Osteocyte (in vitro differentiated cells): ENCODE results near the gene MED10. TPM values are rescaled to one million over a fixed set of nuclear protein-coding genes. Genes with fewer than 3 reads are reported as not detected.

Experiments
- DNase-seq: peaks from one replicate; pipeline ENCODE4 v3.0.0; 2021; ENCODE audit warnings: mixed read lengths; ENCODE audit not compliant: unreplicated experiment; ENCODE audit errors: extremely low spot score
- H3K27ac Mint-ChIP-seq: one replicate; pipeline ENCODE4 v1.8.0; 2021; ENCODE audit warnings: mild to moderate bottlenecking, mixed read lengths; ENCODE audit not compliant: unreplicated experiment
- H3K27me3 Mint-ChIP-seq: one replicate; pipeline ENCODE4 v1.8.0; 2021; ENCODE audit warnings: mixed read lengths; ENCODE audit not compliant: unreplicated experiment
- H3K36me3 Mint-ChIP-seq: one replicate; pipeline ENCODE4 v1.8.0; 2021; ENCODE audit warnings: mixed read lengths; ENCODE audit not compliant: unreplicated experiment
- H3K4me1 Mint-ChIP-seq: one replicate; pipeline ENCODE4 v1.8.0; 2021; ENCODE audit warnings: mixed read lengths; ENCODE audit not compliant: unreplicated experiment
- H3K4me3 Mint-ChIP-seq: one replicate; pipeline ENCODE4 v1.8.0; 2021; ENCODE audit warnings: mild to moderate bottlenecking, moderate library complexity, mixed read lengths; ENCODE audit not compliant: unreplicated experiment
- H3K9me3 Mint-ChIP-seq: one replicate; pipeline ENCODE4 v1.8.0; 2021; ENCODE audit warnings: mixed read lengths; ENCODE audit not compliant: unreplicated experiment
- total RNA-seq: library from RNA; stranded (reverse); gene quantifications from 2 replicates; pipeline ENCODE4 v1.2.1, GENCODE V29; 2021
- TF ChIP-seq, protein P1 (sequence below): fragments of 200-600 bp; sonication (generic); IDR thresholded peaks from 2 replicates; pipeline ENCODE4 v1.5.0; 2021; ENCODE audit warnings: antibody characterized with exemption, mild to moderate bottlenecking, moderate library complexity

MED10 gene
- total RNA-seq, 1 donor from 2014 or later, result 28.2 TPM

DNA sequence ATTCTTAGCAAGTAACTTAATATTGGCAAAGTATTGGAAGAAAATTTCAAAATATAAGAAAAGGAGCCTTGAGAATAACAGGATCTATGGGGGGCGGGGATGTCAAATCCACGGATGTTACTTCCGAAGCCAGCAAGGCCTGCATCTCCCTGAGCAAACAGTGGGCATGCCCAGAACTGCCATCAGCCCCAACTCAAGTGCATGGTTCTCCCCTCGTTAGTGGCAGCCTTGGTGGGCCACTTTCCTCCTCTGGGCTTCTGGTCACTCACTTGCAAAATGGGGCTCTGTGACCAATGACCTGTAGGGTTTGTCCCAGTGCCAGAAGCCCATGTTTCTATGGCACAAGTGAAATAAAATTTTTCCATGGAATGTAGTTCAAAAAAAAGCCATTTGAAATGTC, 27.2 kb upstream of the MED10 start:
- Mint-ChIP-seq H3K27me3 (no peaks in the 10 kb centered on the region), H3K4me3 (no peak overlapping the region)
- TF ChIP-seq, protein P1, sequence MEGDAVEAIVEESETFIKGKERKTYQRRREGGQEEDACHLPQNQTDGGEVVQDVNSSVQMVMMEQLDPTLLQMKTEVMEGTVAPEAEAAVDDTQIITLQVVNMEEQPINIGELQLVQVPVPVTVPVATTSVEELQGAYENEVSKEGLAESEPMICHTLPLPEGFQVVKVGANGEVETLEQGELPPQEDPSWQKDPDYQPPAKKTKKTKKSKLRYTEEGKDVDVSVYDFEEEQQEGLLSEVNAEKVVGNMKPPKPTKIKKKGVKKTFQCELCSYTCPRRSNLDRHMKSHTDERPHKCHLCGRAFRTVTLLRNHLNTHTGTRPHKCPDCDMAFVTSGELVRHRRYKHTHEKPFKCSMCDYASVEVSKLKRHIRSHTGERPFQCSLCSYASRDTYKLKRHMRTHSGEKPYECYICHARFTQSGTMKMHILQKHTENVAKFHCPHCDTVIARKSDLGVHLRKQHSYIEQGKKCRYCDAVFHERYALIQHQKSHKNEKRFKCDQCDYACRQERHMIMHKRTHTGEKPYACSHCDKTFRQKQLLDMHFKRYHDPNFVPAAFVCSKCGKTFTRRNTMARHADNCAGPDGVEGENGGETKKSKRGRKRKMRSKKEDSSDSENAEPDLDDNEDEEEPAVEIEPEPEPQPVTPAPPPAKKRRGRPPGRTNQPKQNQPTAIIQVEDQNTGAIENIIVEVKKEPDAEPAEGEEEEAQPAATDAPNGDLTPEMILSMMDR, result no peak

DNA sequence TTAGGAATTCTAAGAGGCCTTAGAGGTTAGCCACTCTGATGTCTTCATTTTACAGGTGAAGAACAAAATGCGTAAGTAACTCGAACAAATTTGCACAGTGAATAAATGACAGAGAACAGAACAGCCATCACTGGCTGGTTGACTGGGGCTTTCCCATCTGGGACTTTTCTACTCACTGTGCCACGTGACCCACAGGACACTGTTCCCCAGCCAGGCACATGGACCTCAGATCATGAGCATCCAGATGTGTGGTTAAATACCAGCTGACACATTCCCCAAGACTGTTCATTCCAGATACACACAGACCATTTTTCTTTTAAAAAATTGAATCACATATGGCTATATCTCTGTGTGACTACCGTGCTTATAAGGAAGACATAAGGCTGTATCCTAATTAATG, 25.8 kb upstream of the MED10 start:
- Mint-ChIP-seq H3K27ac (no peak overlapping the region), H3K4me1 (no peaks in the 10 kb centered on the region), H3K9me3 (no peaks in the 10 kb centered on the region), H3K36me3 (no peaks in the 10 kb centered on the region), H3K4me3 (no peak overlapping the region), H3K27me3 (peaks cover 9% of the 10 kb centered on the region)
- TF ChIP-seq, protein P1, result no peak
- DNase-seq, result no peak

More for the DNA sequence above, 27.2 kb upstream of the MED10 start:
- Mint-ChIP-seq H3K4me1 (no peaks in the 10 kb centered on the region), H3K27ac (no peak overlapping the region), H3K36me3 (no peaks in the 10 kb centered on the region), H3K9me3 (no peaks in the 10 kb centered on the region)
- DNase-seq, result peak; percentile 56

DNA sequence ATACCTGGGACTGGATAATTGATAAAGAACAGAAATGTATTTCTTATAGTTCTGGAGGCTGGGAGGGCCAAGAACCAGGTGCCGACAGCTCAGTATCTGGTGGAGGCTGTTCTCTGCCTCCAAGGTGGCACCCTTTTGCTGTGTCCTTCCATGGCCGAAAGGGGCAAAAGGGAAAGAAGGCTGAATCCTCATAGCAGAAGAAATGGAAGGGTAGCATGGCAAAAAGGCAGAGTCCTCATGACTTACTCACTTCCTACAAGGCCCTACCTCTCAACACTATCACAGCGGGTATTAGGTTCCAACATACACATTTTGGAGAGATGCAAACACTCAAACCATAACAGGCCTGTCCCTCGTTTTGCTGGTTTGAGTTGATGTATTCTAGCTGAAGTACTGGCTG, 25.1 kb upstream of the MED10 start:
- Mint-ChIP-seq H3K27ac (no peak overlapping the region), H3K4me1 (no peaks in the 10 kb centered on the region), H3K27me3 (peaks cover 9% of the 10 kb centered on the region), H3K36me3 (no peaks in the 10 kb centered on the region), H3K4me3 (no peak overlapping the region), H3K9me3 (no peaks in the 10 kb centered on the region)
- TF ChIP-seq, protein P1, result no peak
- DNase-seq, result no peak

DNA sequence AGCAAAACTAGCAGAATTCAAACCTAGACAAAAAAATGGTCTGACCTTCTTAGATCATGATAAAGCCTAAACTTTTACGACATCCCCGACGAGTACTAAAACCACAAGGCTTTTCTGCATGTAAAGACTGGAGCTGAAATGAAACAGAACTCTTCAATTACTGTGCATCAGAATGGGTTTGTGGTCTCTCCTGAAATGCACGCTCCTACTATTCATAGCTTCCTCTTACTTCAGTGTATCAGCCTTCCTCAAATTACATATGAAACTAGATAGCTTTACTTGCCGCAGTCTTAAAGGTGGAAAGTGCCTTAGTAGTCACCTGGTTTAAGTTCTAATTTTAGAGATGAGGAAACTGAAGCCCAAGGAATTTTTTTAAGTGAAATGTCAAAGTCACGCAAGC, 24.6 kb upstream of the MED10 start:
- Mint-ChIP-seq H3K27me3 (peaks cover 9% of the 10 kb centered on the region), H3K9me3 (no peaks in the 10 kb centered on the region), H3K4me3 (no peak overlapping the region), H3K27ac (no peak overlapping the region), H3K36me3 (no peaks in the 10 kb centered on the region), H3K4me1 (no peaks in the 10 kb centered on the region)
- TF ChIP-seq, protein P1, result no peak
- DNase-seq, result no peak

DNA sequence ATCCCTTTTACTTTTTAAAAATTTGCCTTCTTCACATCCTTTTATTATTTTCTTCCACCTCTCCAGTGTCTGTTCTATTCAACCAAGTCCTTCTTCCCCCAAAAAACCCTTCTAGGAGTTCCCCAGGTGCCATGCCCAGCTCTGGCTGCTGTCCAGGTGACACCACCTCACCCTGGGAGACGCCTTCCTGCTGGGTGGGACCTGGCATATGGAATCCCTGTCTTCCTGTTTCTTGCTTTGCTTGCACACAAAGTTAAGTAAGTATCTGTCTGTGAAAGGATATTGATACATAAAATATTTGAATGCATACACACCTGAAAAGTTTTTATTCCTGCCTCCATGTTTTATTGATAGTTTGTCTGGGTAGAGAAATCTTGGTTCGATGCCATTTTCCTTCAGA, 23.1 kb upstream of the MED10 start:
- Mint-ChIP-seq H3K4me1 (no peaks in the 10 kb centered on the region), H3K4me3 (no peak overlapping the region), H3K27me3 (peaks cover 9% of the 10 kb centered on the region), H3K27ac (no peak overlapping the region), H3K36me3 (no peaks in the 10 kb centered on the region), H3K9me3 (no peaks in the 10 kb centered on the region)
- TF ChIP-seq, protein P1, result no peak
- peak; percentile 60 for DNase-seq
